Measurements from ENCODE around the gene RGMA.
"Not testable (repeated sequence)": the region's sequence is repeated elsewhere in the genome, so short reads cannot be mapped to it uniquely, and the experiment has no call there.

The RGMA gene

DNA sequence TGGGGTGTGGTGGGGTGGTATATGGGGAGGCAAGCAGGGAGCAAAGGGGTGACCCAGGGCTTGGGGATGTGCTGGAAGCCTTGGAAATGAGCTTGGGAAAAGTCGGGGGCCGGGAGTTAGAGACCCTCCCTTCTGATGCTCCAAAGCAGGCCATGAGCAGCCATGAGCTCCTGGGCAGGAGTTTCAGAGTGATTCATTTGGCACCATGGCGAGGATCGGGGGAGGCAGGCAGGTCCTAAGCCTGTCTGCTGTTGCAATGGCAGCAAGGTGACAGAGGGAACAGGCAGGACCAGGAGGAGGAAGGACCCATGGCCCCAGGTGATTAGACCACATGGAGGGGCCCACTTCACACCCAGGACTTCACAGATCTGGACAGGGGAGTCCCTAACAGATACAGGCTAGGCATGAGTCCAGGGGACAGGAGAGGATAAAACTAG, 21.3 kb downstream of the RGMA start:
- no peak for DNase-seq (ENCODE audit: extremely low read depth in 1 of 2, low read depth in 1 of 2)

DNA sequence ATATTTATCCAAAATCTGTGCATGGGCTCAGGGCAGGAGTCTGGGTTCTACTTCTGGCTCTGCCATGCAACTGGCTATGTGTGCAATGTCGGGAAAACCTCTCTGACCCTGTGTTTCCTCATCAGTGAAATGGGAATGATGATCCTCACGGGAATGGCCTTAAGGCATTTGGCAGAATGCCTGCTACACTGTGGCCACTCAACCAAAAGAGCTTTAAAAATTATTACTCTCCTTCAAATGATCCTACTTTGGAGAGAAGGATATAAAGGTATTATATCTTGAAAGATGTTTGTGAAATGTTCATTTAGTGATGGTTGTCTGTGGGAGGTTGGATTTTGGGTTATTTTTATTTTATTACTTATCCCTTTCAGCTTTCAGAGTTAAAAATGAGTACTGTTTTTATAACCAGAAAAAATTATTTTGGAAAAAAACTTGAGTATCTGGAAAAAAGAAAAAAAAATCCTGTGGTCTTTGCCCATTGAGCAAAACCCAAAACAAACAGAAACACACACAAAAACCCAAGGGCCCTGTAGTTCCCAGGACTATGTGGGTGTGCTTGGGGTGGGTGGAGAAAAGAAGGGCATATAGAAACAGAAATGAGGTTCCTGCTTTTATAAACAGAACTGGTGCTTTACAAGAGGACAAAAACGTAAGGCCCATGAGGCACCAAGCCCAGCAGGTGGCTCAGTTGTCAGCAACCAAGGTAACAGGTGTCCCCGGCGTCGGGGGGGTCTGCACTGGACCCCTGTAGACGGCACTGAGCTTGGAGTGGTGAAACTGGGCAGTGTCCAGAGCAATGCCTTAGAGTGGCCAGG, 22.0 kb downstream of the RGMA start:
- no peak for DNase-seq (ENCODE audit: extremely low read depth in 1 of 2, low read depth in 1 of 2)

DNA sequence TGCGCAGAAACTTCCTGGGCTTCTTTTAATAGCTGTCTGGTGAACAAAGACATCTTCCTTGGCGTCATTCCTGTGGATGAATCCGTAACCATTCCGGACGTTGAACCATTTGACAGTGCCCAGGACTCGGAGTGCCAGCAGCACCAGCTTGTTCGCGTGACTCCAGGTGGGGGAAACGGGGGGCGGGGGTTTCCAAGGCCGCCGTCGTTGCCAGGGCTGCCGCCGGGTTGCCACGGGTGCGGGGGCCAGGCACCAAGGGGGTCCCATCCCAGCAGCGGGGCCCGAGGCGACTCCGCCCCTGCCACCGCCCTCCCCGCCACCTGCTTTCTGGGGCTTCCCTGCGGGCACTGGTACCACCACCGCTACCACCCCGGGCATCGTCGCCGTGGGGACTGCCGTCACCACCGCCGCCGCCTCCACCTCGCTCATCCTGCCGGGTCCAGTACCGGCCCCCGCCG, 22.8 kb downstream of the RGMA start:
- no peak for DNase-seq (ENCODE audit: extremely low read depth in 1 of 2, low read depth in 1 of 2)

DNA sequence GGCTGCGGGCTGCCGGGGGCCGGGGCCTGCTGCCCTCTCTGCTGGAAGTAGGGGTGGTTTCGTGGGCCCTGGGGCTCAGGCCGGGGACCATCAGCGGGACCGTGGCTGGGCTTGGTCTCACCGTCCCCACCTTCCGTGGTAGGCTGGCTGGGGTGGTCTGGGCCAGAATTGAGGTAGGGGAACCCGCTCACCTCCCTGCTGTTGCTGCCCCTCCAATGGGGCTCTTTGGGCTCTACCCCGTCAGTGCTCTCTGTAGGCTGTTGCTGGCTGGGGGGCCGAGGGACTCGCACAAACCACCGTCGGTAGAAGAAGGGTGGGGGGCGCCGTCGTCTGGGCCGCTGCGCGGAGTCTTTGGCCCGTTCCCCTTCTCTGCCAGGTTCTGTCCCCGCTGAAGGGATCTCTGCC, 23.4 kb downstream of the RGMA start:
- DNase-seq (ENCODE audit: extremely low read depth in 1 of 2, low read depth in 1 of 2), result no peak

DNA sequence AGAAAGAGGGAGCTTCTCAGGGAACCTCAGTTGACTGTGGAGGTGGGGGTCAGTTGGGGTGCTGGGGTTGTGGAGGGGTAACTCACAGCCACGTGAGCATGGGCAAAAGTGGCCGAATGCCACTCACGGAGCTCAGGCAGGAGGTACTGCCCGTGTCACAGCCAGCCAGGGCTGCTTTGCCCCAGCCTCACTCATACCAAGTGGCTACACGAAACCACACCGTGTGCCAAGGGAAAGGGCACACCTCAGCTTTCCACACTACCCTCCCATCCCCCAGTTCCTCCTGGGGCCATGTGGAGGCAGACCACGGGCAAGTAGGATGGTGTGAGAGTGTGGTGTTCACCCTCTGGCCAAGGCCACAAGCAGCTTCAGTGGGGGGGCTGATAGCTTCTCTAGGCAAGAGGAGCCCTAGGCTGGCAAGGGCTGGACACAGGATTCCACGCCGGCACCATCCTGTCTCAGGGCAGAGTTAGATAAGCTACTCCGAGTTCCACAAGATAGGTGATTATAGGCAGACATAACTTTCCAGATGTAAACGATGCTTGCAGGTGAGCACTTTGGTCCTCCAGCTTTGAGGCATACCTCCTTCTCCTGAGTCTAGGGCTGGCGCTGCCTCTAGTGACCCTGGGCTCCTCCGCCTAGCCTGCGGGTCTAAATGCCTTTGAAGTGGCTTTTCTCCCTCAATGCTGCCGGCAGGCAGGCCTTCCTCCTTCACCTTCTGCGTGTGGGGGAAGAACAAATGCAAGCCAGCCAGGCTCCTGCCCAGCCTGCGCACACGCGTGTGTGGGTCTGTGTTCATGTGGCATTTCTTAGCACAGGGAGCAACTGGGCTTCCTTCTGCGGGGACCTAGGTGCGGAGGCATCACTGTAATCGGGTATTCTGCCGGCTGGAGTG, 25.0 kb downstream of the RGMA start:
- no peak for DNase-seq (ENCODE audit: extremely low read depth in 1 of 2, low read depth in 1 of 2)

DNA sequence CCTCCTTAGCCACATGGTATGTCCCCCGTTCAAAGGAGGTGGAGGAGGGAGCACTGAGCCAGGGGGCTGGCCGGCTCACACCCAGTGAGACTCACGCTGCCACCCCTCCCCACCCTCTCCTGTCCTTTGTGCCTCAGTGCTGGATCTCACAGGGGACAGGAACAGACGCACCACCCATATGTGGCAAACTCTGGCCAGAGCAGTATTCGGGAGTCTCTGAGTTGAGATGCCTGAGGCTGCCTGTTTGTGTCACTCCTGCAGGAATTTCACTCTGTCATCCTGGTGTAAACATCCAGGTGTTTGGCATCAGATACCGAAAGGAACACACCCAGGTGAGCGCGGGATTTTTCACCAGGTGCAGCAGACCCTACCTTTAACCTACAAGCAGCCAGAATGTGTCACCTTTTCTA, 25.7 kb downstream of the RGMA start:
- no peak for DNase-seq (ENCODE audit: extremely low read depth in 1 of 2, low read depth in 1 of 2)

DNA sequence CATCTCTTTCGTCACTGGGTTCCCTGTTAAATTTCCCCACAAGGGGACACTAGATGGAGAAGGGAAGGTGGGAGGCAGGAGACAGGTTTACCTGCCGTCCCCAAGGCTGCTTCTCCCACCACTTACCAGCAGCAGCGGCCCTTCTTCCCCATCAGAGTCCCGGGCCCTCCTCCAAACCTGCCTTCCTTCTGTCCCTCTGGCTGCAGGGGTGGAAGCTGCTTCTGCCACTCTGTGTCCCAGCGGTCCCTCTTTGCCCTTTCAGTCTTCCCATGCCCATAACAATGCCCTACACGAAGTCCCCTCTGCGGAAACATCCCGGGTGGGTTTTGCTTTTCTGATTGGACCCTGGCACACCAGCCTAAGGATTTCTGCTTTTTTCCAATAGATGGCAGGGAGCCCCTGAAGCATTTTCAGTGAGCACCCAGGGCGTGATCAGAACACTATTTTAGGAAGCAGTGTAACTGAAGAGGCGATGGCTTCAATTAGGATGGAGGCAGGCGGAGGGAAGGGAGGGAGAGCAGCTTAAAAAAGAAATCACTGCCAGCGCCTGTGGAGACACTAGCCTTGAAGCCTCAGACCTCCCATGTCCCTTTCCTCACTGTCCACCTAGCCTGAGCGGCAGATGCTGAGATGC, 26.3 kb downstream of the RGMA start:
- DNase-seq (ENCODE audit: extremely low read depth in 1 of 2, low read depth in 1 of 2), result not testable (repeated sequence)

DNA sequence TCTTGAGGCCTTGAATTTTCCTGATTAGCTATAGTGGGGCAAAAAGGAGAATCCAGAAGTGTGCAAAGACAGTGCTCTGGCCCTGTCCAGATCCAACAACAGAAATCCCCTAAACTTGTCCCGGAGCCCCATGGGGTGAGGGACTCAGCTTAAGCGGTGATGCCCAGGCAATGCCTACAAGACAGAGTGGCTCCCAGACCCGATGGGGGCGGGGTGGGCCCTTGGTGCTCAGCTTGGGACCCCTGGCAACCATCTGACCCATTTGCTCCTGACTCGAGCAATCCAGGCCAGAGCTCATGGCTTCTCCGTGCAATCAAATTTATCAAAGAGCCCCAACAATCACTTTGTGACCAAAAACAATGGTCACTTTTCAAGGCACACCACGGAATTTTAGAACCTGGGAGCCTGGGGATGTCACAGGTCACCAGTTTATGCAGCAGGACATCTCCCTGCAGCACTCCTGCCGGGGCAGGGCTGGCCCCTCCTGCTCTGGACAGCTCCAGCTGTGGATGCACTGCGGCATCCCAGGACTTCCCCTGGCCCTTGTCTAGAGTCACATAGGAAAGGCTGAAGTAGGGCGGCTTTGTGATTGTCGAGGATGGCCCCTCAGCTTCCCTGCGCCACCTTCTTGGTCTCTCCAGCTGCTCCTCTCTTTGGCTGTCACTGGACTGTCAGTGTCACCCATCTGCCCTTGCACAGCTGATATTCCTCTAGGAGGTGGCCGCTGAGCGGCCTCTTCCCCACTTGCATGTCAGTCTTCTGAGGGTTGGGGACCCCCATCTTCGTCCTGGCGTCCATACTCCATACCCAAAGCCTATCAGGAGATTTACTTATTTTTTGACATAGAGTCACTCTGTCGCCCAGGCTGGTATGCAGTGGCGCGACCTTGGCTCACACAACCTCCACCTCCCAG, 28.4 kb downstream of the RGMA start:
- no peak for DNase-seq (ENCODE audit: extremely low read depth in 1 of 2, low read depth in 1 of 2)

DNA sequence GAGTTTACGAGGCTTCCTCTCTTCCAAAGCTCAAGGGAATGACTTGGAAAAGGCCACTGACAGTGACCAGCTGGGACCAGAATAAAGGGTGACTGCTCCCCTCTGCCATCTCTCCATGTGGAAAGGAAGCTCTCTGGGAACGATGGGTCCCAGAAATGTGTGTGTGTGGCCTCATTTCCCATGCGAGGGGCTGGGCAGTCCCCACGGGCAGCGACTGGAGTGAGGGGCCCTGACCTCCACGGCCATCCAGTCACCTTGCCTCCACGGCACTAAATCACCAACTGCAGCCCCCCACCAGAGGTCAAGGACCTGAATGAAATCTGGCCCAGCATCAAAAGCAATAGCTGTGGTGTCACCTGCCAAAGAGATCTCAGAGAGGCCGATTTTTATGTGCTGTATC, 29.6 kb downstream of the RGMA start:
- no peak for DNase-seq (ENCODE audit: extremely low read depth in 1 of 2, low read depth in 1 of 2)

DNA sequence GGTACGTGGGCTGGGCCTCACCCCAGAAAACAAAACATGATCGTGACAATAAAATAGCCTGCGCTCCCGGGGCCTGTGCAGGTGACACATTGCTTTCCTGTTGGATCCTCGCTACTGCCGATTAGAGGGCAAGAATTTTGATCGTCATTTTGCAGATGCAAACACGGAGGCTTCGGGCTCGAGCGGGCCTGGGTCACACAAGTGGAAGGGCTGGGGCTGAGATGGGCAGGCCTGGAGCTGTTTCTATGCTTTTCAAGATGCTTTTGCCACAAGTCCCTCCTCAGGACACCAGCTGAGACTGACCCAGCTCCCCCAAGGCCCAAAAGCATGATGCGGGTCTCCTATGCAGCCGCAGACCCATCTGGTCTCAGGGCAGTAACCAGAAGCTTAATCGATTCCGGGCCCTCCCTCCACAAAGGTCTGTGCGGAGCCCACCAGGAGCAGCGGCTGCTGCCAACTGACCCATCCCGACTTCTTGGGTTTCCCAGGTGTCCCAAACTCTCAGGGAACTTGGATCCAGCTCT, 30.0 kb downstream of the RGMA start:
- no peak for DNase-seq (ENCODE audit: extremely low read depth in 1 of 2, low read depth in 1 of 2)

DNA sequence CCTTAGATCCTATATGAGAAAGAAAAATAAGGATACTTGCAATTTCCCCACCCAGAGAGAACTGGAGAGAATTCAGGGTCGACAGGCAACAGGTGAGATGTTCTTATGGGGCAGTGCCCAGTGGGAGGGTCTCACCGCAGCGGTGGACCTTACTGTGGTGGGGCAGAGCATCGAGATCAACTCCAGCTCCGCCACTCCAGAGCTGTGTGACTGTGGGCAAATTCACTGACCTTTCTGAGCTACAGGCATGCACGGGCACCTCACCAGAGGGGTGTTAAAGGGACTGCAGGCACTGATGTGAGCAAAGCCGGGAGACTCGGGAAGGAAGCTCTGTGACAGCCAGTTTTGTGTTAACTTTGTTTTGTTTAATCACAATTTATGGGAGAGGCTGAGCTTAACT, 30.9 kb downstream of the RGMA start:
- DNase-seq (ENCODE audit: extremely low read depth in 1 of 2, low read depth in 1 of 2), result no peak

DNA sequence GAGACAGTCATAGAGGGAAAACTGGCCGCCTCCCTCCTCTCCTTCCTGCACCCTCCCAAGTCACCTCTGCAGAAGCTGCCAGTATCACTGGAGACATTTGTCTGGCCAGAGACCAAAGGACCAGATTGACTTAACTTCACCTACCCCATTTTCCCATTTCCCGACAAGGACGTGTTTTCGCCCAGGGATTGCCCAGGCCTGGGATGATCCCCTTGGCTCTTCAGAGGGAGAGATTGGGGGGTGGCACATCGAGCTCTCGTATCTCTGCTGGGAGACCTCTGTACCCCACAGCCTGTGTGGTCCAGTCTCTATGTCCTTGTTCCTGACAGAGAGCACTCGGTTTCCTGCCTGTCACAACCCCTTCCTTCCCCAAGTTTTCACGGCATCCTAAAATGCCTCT, 31.4 kb downstream of the RGMA start:
- DNase-seq (ENCODE audit: extremely low read depth in 1 of 2, low read depth in 1 of 2), result no peak

DNA sequence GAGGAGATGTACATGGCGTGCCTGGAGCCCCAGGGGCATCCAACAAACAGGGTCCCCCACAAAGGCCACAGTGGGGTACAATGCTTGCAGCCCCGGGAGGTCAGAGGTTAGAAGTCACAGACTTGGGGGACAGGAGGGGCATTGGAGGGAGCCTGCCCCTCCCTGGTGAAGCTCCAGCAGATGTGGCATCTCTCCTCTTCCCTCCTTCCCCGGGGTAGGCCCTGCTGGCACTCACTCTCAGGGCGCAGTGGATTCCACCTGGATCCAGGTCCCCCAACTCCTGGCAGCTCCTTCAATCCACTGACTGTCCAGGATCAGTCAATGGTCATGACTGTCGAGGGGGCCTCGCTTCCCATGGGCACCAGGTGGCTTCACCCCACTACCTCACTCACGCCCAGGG, 32.2 kb downstream of the RGMA start:
- DNase-seq (ENCODE audit: extremely low read depth in 1 of 2, low read depth in 1 of 2), result no peak

DNA sequence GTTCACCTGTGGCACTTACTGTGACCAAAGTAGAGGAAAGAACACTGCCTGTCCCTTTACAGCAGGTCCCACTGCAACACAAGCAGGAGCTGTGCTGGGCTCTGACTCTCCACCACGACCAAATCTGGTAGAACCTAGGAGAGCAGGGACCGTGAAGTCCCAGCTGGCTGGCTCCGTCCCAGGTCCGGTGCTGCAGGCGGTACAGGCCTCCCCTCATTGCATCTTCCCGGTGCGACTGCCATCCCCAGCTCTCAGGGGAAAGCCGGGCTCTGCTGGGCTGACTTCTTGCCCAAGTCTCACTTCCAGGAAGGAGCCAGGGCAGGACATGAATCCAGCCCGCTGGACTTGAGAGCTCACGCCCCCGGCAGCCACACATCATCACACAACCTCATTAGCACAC, 33.8 kb downstream of the RGMA start:
- no peak for DNase-seq (ENCODE audit: extremely low read depth in 1 of 2, low read depth in 1 of 2)

DNA sequence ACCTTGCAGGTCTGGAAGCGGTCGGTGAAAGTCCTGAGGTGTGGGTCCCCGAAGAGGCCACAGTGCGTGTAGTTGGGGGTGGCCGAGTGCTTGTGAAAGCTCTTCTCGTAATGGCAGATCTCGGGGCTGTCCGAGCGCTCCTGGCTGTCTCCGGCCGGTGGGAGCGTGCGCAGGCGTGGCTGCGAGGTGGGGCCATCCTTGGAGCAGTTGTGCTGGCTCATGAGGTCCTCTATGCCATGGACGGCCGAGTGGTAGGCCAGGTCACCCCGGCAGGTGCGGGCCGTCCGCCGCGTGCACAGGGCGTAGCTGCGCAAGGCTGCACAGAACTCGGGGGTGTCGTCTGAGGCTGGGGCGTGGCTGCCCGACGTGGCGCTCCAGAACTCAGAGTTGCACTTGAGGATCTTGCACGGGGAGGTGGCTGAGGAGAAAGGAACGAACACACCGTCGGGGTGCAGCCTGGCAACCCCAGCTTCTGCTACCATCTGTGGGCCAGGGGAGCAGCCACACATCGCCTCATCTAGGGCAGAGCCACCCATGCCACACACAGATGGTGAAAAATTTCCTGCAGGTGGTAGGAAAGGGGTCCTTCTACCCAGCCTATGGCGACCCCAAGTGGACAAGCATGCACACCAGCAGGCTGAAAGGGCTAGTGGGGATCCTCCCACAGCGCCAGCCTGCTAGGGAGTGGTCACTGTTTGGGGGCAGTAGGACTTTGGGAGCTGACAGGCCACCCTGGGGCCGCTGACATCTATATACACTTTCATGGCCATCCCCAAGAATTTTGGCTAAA, 36.7 kb downstream of the RGMA start:
- no peak for DNase-seq (ENCODE audit: extremely low read depth in 1 of 2, low read depth in 1 of 2)

DNA sequence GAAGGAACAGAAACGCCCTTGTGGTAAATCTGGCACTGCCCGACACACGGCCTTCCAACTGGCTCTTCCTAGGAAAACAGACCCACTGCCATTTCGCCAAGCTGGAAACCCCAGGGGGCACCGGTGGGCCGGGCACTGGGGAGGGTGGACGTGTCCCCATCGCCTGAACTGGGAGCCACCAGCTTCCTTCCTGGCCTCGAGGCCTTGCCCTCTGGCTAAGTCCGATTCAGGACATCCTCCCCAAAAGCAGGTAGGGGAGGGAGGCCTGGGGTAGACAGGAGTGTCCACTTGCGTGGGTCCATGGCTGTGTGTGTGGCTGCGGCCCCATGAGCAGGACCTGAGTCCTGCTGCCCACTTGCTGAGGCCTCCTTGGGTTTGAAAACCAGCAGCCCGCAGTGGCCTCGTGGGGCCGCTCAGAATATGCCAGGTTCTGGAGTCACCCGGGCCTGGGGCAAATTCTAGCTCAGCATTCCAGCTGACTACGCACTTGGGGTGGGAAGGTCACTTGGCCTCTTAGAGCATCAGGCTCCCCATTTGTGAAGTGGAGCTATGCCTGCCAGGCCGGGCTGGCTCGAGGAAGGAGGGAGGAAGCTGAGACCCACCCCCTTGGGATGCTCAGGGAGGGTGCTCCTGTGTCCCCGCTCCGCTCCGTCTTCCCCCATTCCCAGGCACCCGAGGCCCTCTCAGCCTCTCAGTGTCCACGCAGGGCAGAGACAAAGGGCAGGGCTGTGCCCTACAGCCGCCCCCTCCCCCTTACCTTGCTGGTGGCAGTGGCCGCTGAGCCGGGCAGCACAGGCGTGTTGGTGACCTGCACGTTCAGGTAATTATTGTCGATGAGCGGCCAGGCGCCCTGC, 37.5 kb downstream of the RGMA start:
- DNase-seq (ENCODE audit: extremely low read depth in 1 of 2, low read depth in 1 of 2), result no peak

DNA sequence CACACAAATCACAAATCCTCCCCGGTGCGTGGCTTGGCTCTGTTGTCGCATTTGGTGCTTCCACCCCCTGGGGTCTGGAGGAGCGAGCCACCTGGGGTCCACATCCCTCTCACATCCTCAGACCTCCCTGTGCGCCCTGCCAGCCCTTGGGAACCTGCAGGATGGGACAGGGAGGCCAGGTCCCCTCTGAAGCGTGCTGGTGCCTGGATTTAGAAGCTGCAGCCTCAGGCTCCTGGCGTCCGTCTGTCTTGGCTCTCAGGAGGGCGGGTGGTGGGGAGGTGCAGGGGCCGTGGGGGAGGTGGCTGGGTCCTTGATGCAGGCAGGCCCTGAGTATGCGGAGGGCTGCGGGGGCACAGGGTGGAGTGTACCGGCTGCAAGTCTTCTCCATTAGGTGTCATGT, 38.4 kb downstream of the RGMA start:
- no peak for DNase-seq (ENCODE audit: extremely low read depth in 1 of 2, low read depth in 1 of 2)

DNA sequence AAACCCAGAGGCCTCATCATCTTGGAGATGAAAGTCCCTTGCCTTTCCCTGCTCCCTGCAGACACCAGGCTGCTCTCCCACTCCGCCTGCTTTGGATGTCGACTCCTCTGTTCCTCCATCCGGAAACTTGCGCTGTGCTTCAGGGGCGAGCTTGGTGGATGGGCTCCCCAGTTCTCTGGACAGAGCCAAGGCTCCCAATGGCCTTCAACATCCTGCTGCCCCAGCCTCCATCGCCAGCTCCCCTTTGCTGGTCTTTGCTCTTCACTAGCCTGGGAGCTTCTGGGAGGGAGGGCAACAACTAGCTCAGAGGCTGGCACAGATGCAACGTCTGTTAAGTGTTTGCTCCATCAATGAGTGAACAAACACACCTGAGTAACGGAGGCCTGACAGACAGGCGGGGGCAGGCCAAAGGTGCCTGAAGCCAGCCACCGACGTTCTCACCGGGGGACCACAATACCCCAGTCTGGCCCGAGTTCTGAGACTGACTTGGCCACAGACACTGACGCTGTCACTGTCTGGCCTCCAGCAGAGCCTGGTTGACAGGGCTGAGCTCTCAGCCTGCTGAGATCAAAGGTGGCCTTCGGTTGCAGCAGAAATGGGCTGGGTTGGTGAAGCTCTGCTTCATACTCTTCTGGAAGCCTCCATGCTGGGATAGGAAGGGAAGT, 39.0 kb downstream of the RGMA start:
- DNase-seq (ENCODE audit: extremely low read depth in 1 of 2, low read depth in 1 of 2), result no peak

Data from activated CD8-positive, alpha-beta memory T cell treated with anti-CD3 and anti-CD28 coated beads for 1 hour (primary cell).